Activated naive CD4-positive, alpha-beta T cell treated with Interleukin-2 at 50 U/mL for 16 hours (primary cell): ENCODE measurements around the gene CTU2.

Experiments
- DNase-seq: peaks from one replicate; pipeline ENCODE4 v3.0.0-alpha.2; 2020

The CTU2 gene

DNA sequence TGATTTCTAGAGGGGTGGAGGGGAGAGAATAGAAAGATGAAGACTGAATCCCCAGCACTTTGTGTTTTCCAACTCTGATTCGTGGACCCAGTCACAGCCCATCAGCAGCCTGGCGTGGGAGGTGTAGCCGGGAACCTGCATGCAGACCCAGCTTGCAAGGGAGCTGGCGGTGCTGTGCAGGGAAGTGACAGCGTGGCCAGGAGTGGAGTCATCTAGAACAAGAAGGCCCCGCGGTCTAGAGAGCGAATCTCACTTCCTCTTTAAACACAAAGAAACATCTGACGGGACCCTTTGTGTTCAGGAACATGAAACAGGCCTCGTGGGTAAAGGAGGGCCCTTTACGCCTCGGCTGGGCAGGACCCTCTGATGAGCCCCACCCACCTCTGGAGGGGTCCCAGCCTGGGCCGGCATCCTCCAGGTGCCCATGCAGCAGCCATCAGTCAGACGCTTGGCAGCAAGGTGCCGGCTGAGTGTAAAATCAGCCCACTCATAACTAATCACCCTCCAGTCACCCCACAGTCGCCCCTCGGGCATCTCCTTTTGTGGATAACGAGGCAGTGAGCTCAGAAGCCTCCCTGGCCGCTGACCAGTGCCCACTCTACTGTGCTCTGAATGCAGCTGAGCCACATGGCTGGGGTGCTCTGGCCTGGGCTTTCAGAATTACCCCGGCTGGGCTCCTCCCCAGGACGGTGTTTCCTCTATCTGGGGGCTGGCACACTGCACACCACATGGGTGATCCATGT is 24.4 kb upstream of the CTU2 start:
- peak; percentile 70 for DNase-seq

DNA sequence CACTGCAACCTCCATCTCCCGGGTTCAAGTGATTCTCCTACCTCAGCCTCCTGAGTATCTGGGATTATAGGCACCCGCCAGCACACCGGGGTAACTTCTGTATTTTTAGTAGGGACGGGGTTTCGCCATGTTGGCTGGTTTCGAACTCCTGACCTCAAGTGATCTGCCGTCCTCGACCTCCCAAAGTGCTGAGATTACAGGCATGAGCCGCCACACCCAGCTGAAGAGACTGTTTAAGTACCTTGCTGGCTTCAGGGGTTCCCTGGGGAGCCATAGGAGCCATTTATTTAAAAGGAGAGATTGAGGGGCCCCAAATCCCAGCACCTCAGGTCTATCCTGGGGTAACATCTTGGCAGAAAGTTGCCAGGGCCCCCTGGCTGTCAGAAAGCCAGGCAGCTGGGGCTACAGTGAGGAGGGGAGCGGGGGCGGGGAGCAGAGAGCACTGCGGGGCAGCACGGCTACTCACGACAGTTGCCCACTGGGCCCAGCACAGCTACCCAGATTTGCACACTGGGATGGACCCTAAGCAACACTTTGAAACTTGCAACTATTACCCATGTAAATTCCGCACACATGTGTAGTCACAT is 21.6 kb upstream of the CTU2 start:
- DNase-seq, result no peak

GRCh38 chr16:88685156-88686061 is 20.9 kb upstream of the CTU2 start:
- peak; percentile 73 for DNase-seq

DNA sequence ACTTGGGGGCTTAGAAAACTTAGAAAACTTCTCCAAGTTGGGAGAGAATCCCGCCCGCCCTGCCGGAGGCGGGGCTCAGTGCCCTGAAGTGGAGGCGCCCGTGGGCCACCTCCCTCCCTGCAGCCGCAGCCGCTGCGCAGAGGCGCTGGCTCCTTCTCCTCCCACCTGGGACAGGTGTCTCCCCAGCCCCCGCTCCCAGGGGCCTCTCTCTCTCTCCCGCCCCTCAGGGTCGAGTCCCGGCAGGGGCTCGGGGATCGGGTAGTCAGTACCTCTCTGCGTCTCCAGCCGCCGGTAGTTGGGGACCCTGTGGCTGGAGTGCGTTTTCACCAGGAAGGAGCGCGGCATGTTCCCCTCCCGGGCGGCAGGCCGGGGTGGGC is 20.3 kb upstream of the CTU2 start:
- peak; percentile 50 for DNase-seq

- DNase-seq, result peak; percentile 90
These were observed 19.7 kb upstream of the CTU2 start, which contains the start of gene SNAI3 for GRCh38 chr16:88686439-88687253. TSS of gene SNAI3 (minus strand) at chr16:88686507. CDS start at chr16:88686406, 101 bp downstream.

DNA sequence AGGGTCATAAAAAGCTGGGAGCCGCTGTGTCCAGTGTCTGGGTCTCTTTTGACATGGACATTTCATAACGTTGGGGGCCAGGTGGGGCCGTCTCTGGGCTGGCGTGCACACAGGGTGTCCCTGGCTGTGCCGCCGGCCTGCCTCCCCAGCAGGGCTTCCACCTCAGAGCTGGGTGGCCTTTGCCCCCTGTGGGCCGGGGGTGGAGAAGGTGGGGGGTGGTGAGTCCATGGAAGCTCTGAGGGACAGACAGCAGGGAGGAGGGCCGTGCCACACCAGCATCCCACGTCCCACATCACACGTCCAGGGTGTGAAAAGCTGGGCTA is 19.1 kb upstream of the CTU2 start:
- DNase-seq, result no peak

GRCh38 chr16:88687676-88688012 is 18.7 kb upstream of the CTU2 start:
- DNase-seq, result no peak

GRCh38 chr16:88688013-88688778 is 18.1 kb upstream of the CTU2 start:
- no peak for DNase-seq

DNA sequence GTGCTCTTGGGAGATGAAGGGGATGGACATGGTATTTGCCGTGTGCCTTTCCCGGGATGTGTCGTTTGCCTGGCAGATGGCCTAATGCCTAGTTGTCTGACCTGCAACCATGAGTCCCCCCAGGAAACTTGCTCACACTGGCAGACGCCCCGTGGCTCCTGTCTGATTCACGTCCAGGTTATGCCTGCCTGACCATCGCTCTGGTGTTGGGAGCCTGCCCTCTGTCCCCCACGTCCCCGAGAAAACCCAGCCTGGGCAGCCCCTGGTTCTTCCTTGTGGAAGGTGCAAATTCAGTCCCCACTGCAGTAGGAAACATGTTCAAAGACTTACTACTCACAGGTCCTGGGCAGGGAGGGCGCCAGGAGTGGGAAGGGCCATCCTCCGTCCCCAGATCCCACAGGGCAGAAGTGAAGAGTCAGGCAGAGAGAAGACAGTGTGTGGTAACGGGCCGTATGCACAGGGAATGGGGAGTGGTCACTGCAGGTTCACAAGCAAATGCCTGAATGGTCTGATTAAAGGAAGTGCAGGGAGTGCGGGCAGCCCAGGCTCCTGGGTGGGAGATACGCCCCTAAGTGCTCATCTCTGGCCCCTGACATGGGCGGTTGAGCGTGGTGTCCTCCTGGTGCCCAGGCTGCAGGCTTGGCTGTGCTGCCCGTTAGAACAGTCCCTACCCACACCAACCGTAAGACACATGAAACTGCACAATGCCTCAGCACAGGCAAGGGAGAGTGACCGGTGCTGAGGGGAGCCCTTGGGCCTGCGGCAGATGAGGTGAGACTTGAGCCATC is 15.8 kb upstream of the CTU2 start:
- DNase-seq, result no peak

DNA sequence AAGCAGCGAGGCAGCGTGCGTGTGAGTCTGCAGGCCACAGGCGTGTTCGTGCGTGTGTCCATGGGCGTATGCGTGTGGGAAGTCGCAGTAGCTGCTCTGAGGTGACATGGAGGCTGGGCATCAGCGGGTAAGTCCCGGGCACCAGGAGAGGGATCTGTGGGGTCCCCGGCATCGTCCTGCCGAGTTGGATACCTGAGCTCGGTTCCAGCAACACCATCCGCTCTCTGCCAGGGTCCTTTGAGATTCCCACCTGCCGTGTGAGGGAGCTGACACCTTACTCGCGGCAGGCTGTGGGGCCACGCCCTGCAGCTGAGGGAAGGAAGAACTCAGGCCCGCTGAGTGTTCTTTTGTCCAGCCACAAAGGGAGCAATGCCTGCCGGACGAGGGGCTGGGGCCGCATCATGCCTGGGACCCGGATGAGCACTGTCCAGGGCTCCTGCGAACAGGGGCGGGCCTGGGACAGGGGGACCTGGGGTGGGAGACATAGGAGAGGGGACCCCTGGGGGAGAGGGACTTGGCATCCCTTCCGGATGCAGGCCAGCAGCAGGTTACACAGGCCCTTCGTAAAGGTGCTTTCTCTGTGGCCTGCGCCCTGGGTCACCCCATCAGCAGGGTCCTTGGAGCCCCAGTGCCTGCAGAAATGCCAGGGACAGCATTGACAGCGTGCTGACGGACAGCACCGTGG is 15.0 kb upstream of the CTU2 start:
- DNase-seq, result no peak

GRCh38 chr16:88691924-88692560 is 14.3 kb upstream of the CTU2 start:
- peak; percentile 32 for DNase-seq

DNA sequence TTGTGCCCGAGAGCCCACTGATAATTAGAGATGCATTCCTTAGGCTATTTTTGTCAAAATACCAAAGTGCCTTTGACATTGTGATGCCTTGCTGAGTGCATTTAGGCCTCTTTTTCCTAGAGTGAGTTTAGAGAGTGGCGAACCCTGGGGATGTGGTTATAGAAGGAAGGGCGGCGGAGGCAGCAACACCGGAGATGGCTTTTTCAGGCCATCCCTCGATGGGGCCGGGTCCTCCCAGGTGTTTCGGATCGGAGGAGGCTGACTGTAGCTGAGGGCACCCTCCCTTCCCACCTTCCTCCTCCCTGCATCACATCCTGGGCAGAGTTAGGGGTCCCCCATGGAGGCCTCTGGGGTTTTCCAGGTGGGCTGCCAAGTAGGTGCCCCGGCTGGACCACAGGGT is 13.4 kb upstream of the CTU2 start:
- DNase-seq, result no peak

GRCh38 chr16:88693420-88694177 is 12.7 kb upstream of the CTU2 start:
- DNase-seq, result no peak

DNA sequence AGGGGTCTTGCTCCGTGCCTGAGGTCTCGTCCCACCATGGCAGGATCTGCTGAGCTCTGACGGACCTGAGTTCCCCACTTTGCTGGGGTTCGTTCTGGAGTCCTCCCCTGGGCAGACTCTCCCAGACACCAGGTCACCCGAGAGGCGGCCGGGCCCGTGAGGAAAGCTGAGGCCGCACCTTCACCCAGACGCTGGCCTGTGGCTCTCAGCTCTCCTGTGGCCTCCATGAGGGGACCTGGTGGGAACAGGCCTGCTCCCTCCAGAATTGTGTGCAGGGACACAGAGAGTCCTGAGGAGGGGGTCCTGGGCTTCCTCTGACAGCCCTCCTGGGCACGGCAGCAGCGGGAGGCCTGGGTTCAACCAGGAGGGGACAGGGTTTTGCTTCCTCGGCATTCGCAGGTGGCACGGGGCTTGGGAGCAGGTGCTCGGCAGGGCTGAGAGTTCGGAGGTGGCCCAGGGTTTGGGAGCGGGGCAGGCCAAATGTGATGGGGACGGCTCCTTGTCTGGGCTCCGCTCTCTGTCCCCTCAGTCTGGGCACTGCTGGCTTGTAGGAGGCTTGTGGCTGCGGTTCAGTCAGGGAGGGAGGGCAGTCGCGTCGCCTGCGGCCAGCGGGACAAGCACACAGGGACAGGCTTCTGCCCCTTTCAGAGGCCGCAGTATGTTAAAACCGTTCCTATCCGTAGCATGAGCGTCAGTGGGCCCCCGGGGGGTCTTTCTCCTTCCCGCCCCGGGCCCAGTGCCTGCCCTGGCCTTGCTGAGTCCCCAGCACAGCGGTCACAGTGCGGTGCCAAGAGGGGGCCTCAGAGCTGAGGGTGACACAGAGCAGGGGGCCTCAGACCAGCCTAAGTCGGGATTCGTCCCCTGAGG is 11.8 kb upstream of the CTU2 start:
- DNase-seq, result no peak

- no peak for DNase-seq
These were observed 11.1 kb upstream of the CTU2 start for GRCh38 chr16:88695218-88695617.

DNA sequence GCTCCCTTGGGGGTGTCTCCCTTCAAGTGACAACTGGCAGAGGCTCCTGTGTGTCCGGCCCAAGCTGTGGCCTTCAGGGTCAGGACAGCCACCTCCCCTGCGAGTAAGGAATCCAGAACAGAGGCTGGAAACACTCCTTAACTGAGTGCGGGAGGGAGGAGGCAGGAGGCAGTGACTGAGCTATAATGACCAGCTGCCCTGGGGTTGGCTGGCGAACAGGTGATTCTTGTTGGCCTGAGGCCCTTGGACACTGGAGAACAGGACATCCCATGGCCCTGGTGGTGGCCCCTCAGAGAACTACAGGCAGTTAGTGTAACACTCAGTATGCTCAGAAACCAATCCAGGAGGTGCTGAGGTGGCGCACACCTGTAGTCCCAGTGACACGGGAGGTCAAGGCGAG is 10.6 kb upstream of the CTU2 start:
- no peak for DNase-seq

DNA sequence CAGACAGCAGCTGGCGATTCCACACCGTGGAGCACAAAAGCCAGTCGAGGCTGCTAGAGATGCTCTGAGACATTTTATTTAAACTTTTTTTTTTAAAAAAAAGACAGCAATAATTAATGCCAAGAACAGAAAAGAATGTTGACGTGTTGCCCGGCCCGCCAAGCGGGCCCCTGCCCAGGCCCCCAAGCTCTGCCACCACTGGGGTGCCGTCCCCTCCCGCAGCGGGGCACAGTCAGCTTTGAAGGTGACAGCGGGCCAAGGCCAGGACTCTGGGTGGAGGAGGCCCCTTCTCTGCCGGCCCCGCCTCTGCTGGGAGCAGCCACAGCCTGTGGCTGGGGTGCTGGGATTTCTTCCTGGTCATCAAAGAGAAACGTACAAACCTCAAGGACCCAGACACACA is 9.9 kb upstream of the CTU2 start:
- no peak for DNase-seq

DNA sequence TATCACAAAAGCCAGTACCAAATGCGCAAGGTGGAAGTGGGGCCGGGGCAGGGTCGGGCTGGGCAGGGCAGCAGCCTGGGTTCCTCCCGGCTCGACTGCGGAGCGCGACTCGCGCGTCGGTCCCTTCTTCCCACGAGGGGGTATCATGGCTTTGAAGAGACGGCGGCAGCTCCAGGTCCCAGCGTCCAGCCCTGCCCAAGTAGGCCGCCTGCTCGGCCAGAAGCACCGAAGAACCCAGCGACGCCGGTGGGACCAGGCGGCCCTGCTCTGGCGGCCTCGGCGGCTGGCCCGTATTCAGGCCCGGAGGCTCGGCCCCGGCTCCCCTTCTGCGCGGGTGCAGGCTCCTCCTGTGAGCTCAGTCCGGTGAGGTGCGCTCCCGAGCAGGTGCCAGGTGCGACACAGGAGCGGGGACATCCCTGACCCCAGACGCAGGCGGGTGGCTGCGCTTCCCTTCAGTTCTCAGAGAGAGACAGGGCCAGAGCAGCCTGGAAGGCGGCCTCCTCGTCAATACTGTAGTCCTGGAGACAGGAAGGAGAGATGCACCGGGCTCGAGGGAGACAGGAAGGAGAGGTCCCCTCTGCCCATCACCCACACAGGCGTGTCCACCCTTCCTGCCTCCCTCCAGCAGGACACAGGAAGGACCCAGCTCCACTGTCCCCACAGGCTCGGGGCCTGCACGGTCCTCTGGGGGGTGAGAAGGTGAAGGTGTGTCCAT is 9.0 kb upstream of the CTU2 start:
- no peak for DNase-seq
